WERI-Rb-1 (cell line): ENCODE results near the gene CCDC184.
"Not testable (repeated sequence)": the region's sequence is repeated elsewhere in the genome, so short reads cannot be mapped to it uniquely, and the experiment has no call there.

ENCODE experiments used
- DNase-seq: peaks from one replicate; pipeline ENCODE4 v3.0.0-alpha.2; 2020
- H3K27ac ChIP-seq: fragments of 250-450 bp; sonication (Bioruptor Pico); 2 replicates; pipeline ENCODE4 v1.5.1; 2020; ENCODE audit warnings: mild to moderate bottlenecking, moderate library complexity
- H3K27me3 ChIP-seq: fragments of 250-450 bp; sonication (Bioruptor Pico); 2 replicates; pipeline ENCODE4 v1.5.1; 2021; ENCODE audit warnings: mild to moderate bottlenecking, low read depth, moderate library complexity; ENCODE audit not compliant: insufficient read depth, severe bottlenecking
- H3K36me3 ChIP-seq: fragments of 250-450 bp; sonication (Bioruptor Pico); 2 replicates; pipeline ENCODE4 v1.5.1; 2020; ENCODE audit warnings: mild to moderate bottlenecking, moderate library complexity
- H3K4me3 ChIP-seq: 2 replicates; pipeline ENCODE4 v1.5.1; 2011; ENCODE audit warnings: low read depth, mild to moderate bottlenecking, control low read depth, low read length
- H3K9me3 ChIP-seq: fragments of 250-450 bp; sonication (Bioruptor Pico); 2 replicates; pipeline ENCODE4 v1.5.1; 2021; ENCODE audit warnings: mild to moderate bottlenecking, moderate library complexity; ENCODE audit not compliant: severe bottlenecking
- CTCF ChIP-seq: IDR thresholded peaks from 2 replicates; pipeline ENCODE4 v1.5.1; 2011; ENCODE audit warnings: low read depth, mild to moderate bottlenecking, control low read depth, inconsistent platforms, low read length

CCDC184 gene

GRCh38 chr12:48202766-48203165 is 19.3 kb downstream of the CCDC184 start:
- TF ChIP-seq CTCF = no peak
- no peak overlapping the region for H3K27ac ChIP-seq
- H3K9me3 ChIP-seq = peaks cover 3% of the 10 kb centered on the region
- DNase-seq = no peak
- H3K4me3 ChIP-seq = no peak overlapping the region
- no peaks in the 10 kb centered on the region for H3K36me3 ChIP-seq
- peaks cover 40% of the 10 kb centered on the region for H3K27me3 ChIP-seq

DNA sequence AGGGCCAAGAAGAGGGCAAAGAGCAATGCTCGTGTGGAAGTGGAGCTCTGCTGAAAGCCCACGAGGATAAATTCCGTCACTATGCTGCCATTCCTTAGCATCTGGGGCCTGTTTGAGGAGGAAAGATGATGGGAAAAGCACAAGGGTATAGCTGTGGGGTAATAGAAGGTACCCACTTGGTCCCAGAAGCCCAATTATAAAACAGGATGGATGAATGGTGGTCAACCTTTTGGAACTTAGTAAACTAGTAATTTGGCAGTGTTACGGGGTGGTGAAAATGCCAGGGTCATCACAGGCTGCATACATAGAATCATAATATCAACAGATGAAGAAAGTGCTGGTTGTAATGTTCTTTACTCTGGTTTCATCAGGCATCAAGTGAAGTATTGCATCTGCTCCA is 19.7 kb downstream of the CCDC184 start, which contains the start of gene OR10AD1:
Gene OR10AD1, minus strand, starts transcription at position 101 of the 400 bp plus-strand sequence. Its CDS starts 0 bp downstream, at position 101.
- Histone ChIP-seq H3K4me3 (no peak within 1 kb of the TSS), H3K27me3 (peaks cover 36% of the 10 kb centered on the region), H3K27ac (no peak within 1 kb of the TSS), H3K36me3 (no peaks in the 10 kb centered on the region), H3K9me3 (peaks cover 6% of the 10 kb centered on the region)
- no peak for DNase-seq
- no peak for TF ChIP-seq CTCF

- not testable (repeated sequence) for H3K27me3 ChIP-seq, H3K36me3 ChIP-seq, H3K4me3 ChIP-seq, DNase-seq, H3K9me3 ChIP-seq, H3K27ac ChIP-seq
Measured at GRCh38 chr12:48209495-48209894, 26.1 kb downstream of the CCDC184 start.

GRCh38 chr12:48216785-48217184 is 33.3 kb downstream of the CCDC184 start:
- H3K9me3 ChIP-seq = no peaks in the 10 kb centered on the region
- no peak for DNase-seq
- no peaks in the 10 kb centered on the region for H3K36me3 ChIP-seq
- peaks cover 22% of the 10 kb centered on the region for H3K27me3 ChIP-seq
- no peak overlapping the region for H3K4me3 ChIP-seq
- no peak overlapping the region for H3K27ac ChIP-seq
- no peak for TF ChIP-seq CTCF

GRCh38 chr12:48219631-48220030 is 36.2 kb downstream of the CCDC184 start:
- Histone ChIP-seq H3K9me3 (no peaks in the 10 kb centered on the region), H3K27me3 (peaks cover 24% of the 10 kb centered on the region), H3K4me3 (no peak overlapping the region), H3K36me3 (no peaks in the 10 kb centered on the region), H3K27ac (no peak overlapping the region)
- no peak for TF ChIP-seq CTCF
- DNase-seq = no peak

DNA sequence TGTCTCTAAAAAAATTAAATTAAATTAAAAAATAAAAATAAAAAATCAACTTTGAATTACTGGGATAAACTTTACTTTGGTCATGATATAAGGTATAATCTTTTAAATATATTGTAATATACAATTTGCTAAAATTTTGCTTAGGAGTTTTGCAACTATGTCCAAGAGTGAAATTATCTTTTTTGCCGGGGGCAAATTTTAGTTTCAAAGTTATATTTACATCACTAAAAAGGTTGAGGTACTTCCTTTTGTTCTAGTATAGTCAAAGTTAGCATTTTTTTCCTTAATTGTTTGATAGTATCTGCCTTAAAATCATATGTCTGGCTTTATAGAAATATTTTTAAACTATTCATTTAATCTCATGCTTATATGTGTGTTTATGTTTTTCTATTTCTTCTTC is 37.3 kb downstream of the CCDC184 start:
- H3K9me3 ChIP-seq = no peaks in the 10 kb centered on the region
- no peak overlapping the region for H3K4me3 ChIP-seq
- peaks cover 24% of the 10 kb centered on the region for H3K27me3 ChIP-seq
- H3K27ac ChIP-seq = no peak overlapping the region
- no peak for TF ChIP-seq CTCF
- no peak for DNase-seq
- H3K36me3 ChIP-seq = no peaks in the 10 kb centered on the region
